Skeletal muscle satellite cell (primary cell): ENCODE measurements around the gene L1CAM.

Experiments used
- H3K27me3 ChIP-seq: 2 replicates; pipeline ENCODE4 v1.7.0; 2013; ENCODE audit warnings: low read length; ENCODE audit not compliant: control insufficient read depth, insufficient read depth
- H3K36me3 ChIP-seq: 2 replicates; pipeline ENCODE4 v1.7.0; 2013; ENCODE audit warnings: mild to moderate bottlenecking, control low read depth, low read length; ENCODE audit not compliant: insufficient read depth
- H3K4me1 ChIP-seq: 2 replicates; pipeline ENCODE4 v1.7.0; 2013; ENCODE audit warnings: low read length; ENCODE audit not compliant: control insufficient read depth, insufficient read depth
- H3K4me2 ChIP-seq: 2 replicates; pipeline ENCODE4 v1.7.0; 2013; ENCODE audit warnings: mild to moderate bottlenecking, low read length
- H3K4me3 ChIP-seq: 2 replicates; pipeline ENCODE4 v1.7.0; 2013; ENCODE audit warnings: low read length
- H3K9ac ChIP-seq: 2 replicates; pipeline ENCODE4 v1.7.0; 2013; ENCODE audit warnings: mild to moderate bottlenecking, low read depth, low read length, moderate library complexity
- H3K9me3 ChIP-seq: replicated peaks from 2 replicates; pipeline ENCODE4 v1.7.0; 2013; ENCODE audit warnings: mild to moderate bottlenecking, control low read depth, low read length

L1CAM gene

DNA sequence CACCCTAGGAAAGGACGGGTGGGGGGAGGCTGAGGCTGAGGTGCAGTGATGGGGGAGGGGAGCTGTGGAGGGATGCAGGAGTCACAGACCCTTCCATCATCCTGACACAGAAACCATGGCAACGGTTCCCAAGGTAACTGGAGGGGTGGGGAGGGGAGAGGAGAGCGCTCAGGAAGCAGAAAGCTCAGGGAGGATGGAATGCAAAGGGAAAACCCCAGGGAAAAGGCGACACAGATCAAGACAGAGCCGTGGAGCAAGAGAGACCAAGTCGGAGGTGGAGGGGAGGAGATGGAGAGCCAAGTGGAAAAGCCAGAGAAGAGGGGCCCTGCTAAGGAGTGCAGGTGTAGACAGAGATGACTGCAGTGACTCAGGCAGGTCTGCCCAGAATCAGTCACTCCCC, 14.5 kb downstream of the L1CAM start:
- Histone ChIP-seq H3K4me2 (no peak overlapping the region), H3K36me3 (no peaks in the 10 kb centered on the region), H3K9me3 (no peaks in the 10 kb centered on the region), H3K9ac (no peak overlapping the region), H3K27me3 (peaks cover 18% of the 10 kb centered on the region), H3K4me3 (no peak overlapping the region), H3K4me1 (no peaks in the 10 kb centered on the region)

DNA sequence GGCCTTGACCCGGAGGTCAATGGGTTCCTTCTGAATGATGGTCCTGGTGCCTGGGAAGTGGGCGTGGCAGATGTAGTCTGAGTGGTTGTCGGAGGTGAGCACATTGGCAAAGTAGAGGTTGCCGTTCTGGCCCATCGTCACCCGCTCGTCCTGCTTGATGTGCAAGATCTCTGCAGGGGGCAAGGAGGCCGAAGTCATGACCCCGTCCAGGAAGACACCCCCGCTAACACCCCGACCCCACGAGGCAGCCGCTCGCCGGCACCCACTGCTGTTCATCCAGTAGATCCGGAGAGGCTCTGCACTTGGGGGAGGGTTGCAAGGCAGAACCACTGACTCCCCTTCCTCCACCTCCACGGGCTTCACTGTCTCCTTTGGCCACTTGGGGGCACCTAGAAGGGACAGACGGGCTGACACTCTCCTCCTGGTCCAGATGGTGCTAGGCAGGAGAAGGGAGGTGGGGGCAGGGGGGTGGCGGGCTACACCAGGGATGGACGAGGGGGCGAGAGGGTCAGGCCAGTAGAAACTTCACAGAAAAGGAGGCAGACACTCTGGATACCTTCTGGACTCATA, 15.1 kb downstream of the L1CAM start:
- Histone ChIP-seq H3K4me3 (no peak overlapping the region), H3K9me3 (no peaks in the 10 kb centered on the region), H3K27me3 (peaks cover 18% of the 10 kb centered on the region)

DNA sequence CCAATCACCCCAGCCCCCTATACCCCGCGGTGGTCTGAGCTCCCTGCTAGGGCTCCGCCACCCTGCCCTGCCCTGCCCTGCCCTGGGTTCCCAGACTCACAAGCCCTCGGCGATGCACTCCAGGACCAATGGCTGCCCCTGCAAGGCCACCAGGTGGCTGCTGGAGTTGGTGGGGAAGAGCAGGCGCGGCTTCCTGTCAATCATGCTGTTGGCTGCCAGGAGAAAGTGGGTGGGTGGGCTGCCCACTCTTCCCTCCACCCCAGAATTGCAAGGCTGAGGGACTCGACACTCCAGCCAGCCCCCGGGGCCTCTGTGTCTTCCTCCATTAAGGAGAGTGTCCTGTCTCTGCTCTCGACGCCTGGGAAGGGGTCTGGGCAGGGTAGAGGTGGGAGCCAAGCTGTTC, 15.7 kb downstream of the L1CAM start:
- Histone ChIP-seq H3K9me3 (no peaks in the 10 kb centered on the region), H3K9ac (no peak overlapping the region), H3K36me3 (no peaks in the 10 kb centered on the region), H3K4me3 (no peak overlapping the region), H3K4me1 (no peaks in the 10 kb centered on the region), H3K27me3 (peaks cover 18% of the 10 kb centered on the region), H3K4me2 (no peak overlapping the region)

More for the DNA sequence above, 15.1 kb downstream of the L1CAM start:
- no peak overlapping the region for H3K9ac ChIP-seq
- H3K4me2 ChIP-seq = no peak overlapping the region
- no peaks in the 10 kb centered on the region for H3K4me1 ChIP-seq
- H3K36me3 ChIP-seq = no peaks in the 10 kb centered on the region

DNA sequence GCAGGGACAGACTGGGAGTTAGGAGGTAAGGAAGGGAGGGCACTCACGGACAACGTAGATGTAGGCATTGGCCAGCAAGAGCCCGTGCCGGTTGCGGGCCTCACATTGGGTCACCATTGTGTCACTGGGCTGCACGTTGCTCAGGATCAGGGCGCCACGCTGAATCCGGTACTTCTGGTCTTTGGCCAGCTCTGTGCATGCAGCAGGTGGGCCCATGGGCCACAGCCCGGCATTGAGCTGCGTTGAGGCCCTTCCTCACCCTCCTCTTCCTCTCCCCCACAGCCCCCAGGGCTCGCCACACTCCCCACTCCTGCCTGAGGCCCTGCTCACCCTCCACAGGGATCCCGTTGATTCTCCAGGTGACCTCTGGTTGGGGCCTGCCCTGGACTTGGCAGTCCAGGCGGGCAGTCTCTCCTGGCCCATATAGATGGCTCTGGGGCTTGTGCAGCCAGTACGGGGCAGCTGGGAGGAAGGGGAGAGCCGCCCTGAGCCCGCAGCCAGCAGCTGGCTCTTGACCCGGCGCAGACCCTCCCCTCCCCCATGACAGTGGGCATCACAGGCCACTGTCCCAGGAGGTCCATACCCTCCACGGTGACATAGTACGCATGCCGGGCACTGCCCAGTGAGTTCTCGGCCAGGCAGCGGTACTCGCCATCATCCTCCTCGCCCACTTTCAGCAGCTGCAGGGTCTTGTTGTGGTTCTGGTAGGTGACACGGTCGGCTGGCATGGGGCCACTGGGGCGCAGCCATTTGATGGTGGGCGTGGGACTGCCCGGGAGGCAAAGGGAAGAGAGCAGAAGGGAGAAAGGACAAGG, 16.3 kb downstream of the L1CAM start:
- no peak overlapping the region for H3K4me2 ChIP-seq
- no peaks in the 10 kb centered on the region for H3K4me1 ChIP-seq
- peaks cover 18% of the 10 kb centered on the region for H3K27me3 ChIP-seq
- no peak overlapping the region for H3K9ac ChIP-seq
- no peaks in the 10 kb centered on the region for H3K9me3 ChIP-seq
- H3K36me3 ChIP-seq = no peaks in the 10 kb centered on the region
- no peak overlapping the region for H3K4me3 ChIP-seq

DNA sequence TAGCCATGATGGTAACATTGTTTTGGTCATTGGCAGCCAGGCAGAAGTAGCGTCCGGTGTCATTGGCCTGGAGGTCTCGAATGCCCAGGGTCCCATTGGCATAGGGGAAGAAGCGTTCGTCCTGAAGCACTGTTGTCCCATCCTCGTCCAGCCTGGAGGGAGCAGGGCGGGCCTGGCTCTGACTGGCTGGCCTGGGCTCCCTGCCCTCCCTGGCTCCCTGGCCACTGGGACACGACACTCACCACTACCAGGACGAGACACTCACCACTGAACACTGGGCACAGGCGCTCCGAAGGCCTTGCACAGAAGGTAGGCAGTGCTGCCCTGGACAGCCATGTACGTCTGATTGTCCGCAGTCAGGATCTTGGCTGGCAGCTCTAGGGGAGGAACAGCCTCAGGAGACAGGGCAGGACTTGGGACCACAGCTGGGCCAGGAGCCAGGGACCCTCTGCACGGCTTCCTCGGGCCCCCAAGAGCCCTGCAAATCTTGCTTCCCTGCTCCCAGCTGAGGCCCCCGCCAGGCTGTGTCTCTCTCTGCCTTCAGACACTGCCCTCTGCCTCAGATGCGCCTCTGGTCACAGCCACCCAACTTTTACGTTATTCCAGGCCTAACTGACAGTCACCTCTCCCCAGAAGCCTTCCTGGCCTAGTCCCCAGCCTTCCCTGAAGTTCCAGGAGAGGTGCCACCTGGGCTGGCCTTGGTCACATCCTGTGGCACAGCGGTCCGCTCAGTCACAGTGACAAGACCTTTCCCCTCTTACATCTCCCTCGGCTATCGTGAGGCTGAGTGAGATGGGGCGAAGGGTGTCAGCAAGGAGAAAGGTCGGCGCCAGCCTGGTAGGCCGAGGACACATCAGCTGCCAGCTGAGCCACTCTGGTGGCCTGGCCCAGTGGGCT, 17.1 kb downstream of the L1CAM start:
- Histone ChIP-seq H3K4me1 (no peaks in the 10 kb centered on the region), H3K9ac (no peak overlapping the region), H3K36me3 (no peaks in the 10 kb centered on the region), H3K9me3 (no peaks in the 10 kb centered on the region), H3K27me3 (peaks cover 14% of the 10 kb centered on the region), H3K4me2 (no peak overlapping the region), H3K4me3 (no peak overlapping the region)

DNA sequence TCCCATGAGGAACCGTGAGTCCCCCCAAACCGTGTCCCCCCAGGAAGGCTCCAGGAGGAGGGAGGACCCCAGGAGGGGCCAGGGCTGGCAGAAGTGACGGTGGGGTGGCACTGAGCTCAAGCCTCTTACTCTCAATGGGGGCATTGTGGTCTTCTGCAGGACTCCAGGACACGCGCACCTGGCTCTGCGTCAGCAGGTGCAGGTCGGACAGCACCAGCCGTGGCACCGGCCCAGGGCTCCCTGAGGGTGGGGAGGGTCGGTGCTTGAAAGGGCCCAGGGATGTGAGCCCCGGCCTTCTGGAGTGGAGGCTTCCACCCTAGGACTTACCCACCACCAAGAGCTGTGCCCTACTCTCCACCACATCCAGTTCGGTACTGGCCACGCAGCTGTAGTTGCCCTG, 18.3 kb downstream of the L1CAM start:
- H3K4me2 ChIP-seq = no peak overlapping the region
- H3K36me3 ChIP-seq = no peaks in the 10 kb centered on the region
- H3K4me3 ChIP-seq = no peak overlapping the region
- H3K9me3 ChIP-seq = no peaks in the 10 kb centered on the region
- H3K9ac ChIP-seq = no peak overlapping the region
- H3K4me1 ChIP-seq = no peaks in the 10 kb centered on the region
- H3K27me3 ChIP-seq = peaks cover 7% of the 10 kb centered on the region

DNA sequence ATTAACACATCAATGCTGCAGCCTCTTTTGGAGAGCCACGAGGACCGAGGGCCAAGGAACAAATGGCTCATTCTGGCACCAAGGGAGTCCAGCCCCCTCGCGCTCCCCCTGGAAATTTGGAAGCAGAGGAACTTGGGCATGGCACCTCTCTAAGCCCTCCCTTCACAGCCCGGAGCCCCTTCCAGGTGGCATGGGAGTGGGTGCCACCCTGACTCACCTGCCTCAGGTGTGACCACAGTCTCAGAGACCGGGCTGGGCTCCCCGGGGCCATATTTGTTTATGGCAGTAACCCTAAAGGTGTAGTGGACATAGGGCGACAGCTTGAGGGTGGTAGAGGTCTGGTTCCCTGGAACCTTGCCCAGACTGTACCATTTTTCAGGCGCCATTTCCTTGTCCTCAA, 18.8 kb downstream of the L1CAM start:
- Histone ChIP-seq H3K4me3 (no peak overlapping the region), H3K4me2 (no peak overlapping the region), H3K9me3 (no peaks in the 10 kb centered on the region), H3K9ac (no peak overlapping the region), H3K27me3 (peaks cover 5% of the 10 kb centered on the region), H3K4me1 (no peaks in the 10 kb centered on the region), H3K36me3 (no peaks in the 10 kb centered on the region)

DNA sequence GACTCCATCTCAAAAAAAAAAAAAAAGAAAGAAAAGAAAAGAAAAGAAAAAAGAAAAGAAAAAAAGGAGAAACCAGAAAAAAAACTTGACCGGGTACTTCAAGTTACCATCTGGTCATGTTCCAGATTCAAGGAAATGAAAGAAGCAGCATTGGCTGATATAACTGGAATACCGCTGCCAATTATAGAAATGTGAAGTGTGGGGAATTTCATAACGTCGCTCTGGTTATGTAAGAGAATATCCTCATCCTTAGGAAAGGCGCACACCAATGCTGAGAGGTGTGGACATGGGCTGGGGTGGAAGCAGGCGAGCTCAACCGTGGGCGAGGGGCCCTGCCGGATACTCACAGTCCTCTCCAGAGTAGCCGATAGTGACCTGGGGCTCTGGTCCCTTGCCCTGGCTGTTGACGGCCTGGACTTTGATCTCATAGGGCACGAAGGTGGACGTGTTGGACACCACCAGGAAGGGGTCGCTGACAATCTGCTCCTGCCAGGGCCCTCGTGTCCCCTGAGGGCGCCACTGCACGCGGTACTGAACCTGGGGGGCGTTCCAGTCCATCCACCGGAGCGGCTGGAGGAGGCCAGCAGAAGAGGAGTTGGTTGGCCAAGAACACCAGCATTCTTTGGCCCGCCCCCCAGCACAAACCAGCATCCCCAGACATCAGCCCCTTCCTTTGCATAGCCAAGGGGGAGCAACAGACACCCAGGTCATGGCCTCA, 19.5 kb downstream of the L1CAM start:
- Histone ChIP-seq H3K4me1 (no peaks in the 10 kb centered on the region), H3K9me3 (no peaks in the 10 kb centered on the region), H3K4me3 (no peak overlapping the region), H3K36me3 (no peaks in the 10 kb centered on the region), H3K4me2 (no peak overlapping the region), H3K9ac (no peak overlapping the region), H3K27me3 (peaks cover 7% of the 10 kb centered on the region)

DNA sequence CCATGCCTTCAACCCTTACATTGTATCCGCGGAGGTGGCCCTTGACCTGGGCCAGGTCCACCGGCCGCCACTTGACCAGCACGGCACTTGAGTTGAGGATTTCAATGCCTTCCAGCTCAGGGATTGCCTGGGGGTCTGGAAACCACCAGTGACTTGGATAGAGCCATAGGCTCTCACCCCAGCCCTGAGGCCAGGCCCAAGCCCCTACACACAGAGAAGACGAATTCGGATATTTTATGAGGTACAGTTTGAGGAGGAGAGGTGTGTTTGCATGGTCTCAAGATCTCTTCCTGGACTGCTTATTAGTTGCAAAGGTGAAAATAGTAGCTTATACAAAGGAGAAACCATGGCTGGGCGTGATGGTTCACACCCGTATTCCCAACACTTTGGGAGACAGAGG, 20.3 kb downstream of the L1CAM start:
- H3K4me3 ChIP-seq = no peak overlapping the region
- H3K4me1 ChIP-seq = no peaks in the 10 kb centered on the region
- no peak overlapping the region for H3K9ac ChIP-seq
- peaks cover 11% of the 10 kb centered on the region for H3K27me3 ChIP-seq
- H3K4me2 ChIP-seq = no peak overlapping the region
- H3K9me3 ChIP-seq = no peaks in the 10 kb centered on the region
- no peaks in the 10 kb centered on the region for H3K36me3 ChIP-seq

DNA sequence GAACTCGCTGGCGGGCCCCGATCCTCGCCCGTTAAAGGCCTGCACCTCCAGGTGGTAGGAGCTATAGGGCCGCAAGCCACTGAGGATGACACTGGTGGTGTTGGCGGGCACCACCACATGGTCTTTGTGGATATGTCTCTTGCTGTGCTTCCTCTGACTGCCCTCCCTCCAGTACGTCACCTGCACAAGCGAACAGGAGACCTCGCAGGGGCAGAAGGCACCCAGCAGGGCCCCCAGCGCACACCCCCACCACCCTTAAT, 20.7 kb downstream of the L1CAM start:
- H3K4me1 ChIP-seq = no peaks in the 10 kb centered on the region

DNA sequence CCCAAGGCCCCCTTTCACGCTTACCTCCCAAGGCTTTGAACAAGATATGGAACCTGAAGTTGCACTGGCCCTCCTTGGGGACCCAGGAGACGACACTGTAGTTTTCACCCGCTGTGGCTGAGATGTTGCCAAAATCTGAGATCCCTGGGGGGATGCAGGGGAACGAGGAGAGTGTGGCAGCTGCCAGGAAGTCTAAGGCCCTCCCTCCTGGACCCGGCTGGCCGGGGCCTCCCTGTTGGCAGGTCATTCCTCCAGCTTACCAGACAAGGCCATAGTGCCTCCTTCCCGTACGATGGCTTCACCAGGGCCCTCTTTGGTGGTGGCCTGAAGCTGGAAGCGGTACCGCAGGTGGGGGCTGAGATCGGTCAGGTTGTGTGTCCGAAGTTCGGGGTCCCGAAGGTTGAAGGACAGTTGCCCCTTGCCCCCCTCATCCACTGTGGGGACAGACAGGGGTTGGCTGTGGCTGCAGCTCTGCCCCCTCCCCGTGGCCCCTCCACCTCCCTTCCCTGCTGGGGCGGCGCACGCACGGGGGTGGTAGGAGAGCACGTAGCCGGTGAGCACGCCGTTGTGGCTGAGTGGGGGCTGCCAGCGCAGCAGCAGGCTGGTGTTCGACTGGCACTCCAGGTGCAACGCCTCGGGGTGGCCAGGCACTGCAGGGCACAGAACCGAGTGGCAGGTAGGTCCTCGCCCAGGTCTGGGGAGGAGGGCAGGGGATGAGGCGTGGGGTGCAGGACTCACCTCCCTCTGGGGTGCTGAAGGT, 21.2 kb downstream of the L1CAM start:
- H3K27me3 ChIP-seq = peaks cover 11% of the 10 kb centered on the region
- no peaks in the 10 kb centered on the region for H3K36me3 ChIP-seq
- no peak overlapping the region for H3K9ac ChIP-seq
- H3K9me3 ChIP-seq = no peaks in the 10 kb centered on the region
- no peaks in the 10 kb centered on the region for H3K4me1 ChIP-seq
- no peak overlapping the region for H3K4me2 ChIP-seq
- H3K4me3 ChIP-seq = no peak overlapping the region

More for the DNA sequence above, 20.7 kb downstream of the L1CAM start:
- Histone ChIP-seq H3K36me3 (no peaks in the 10 kb centered on the region), H3K4me3 (no peak overlapping the region), H3K9ac (no peak overlapping the region), H3K9me3 (no peaks in the 10 kb centered on the region), H3K27me3 (peaks cover 11% of the 10 kb centered on the region), H3K4me2 (no peak overlapping the region)
